HG02840 (cell line): Measurements from ENCODE around the gene PDIA5.
"Not testable (repeated sequence)": the region's sequence is repeated elsewhere in the genome, so short reads cannot be mapped to it uniquely, and the experiment has no call there.

Experiments used
- ATAC-seq: cut with Tn5 transposase; IDR thresholded peaks from one replicate; pipeline ENCODE4 v1.9.1; 2021; ENCODE audit warnings: mild to moderate bottlenecking, moderate library complexity, moderate number of reproducible peaks; ENCODE audit not compliant: unreplicated experiment, low FRiP score

Gene PDIA5

GRCh38 chr3:123139522-123139921, 72.7 kb downstream of the PDIA5 start:
- no peak for ATAC-seq

GRCh38 chr3:123140550-123140949, 73.7 kb downstream of the PDIA5 start:
- no peak for ATAC-seq

GRCh38 chr3:123141276-123141675, 74.5 kb downstream of the PDIA5 start:
- no peak for ATAC-seq

GRCh38 chr3:123143669-123144411, 77.0 kb downstream of the PDIA5 start:
- no peak for ATAC-seq

GRCh38 chr3:123147754-123148535, 81.1 kb downstream of the PDIA5 start:
- no peak for ATAC-seq

- no peak for ATAC-seq
Measured at GRCh38 chr3:123148772-123149171, 81.9 kb downstream of the PDIA5 start.

GRCh38 chr3:123149525-123149924, 82.7 kb downstream of the PDIA5 start:
- ATAC-seq, result no peak

GRCh38 chr3:123150449-123151215, 83.8 kb downstream of the PDIA5 start:
- ATAC-seq, result no peak

GRCh38 chr3:123151251-123151705, 84.5 kb downstream of the PDIA5 start:
- ATAC-seq, result no peak

- ATAC-seq, result not testable (repeated sequence)
Measured at GRCh38 chr3:123151853-123152420, 85.1 kb downstream of the PDIA5 start.

- no peak for ATAC-seq
Measured at GRCh38 chr3:123152687-123153086, 85.9 kb downstream of the PDIA5 start.

- ATAC-seq, result no peak
Measured at GRCh38 chr3:123153125-123154019, 86.5 kb downstream of the PDIA5 start.

GRCh38 chr3:123154020-123154985, 87.5 kb downstream of the PDIA5 start:
- ATAC-seq, result no peak

- no peak for ATAC-seq
Measured at GRCh38 chr3:123155471-123156011, 88.7 kb downstream of the PDIA5 start.

GRCh38 chr3:123156276-123156995, 89.6 kb downstream of the PDIA5 start:
- no peak for ATAC-seq

- no peak for ATAC-seq
Measured at GRCh38 chr3:123157209-123157597, 90.4 kb downstream of the PDIA5 start.

GRCh38 chr3:123157598-123158287, 90.9 kb downstream of the PDIA5 start:
- no peak for ATAC-seq
